Brain microvascular endothelial cell (primary cell): ENCODE data around the gene RPS6KA3.

Experiments
- DNase-seq: peaks from one replicate; pipeline ENCODE4 v3.0.0-alpha.2; 2020
- H3K27ac ChIP-seq: fragments of 250-450 bp; sonication (Bioruptor Pico); 2 replicates; pipeline ENCODE4 v1.5.1; 2020; ENCODE audit warnings: mild to moderate bottlenecking, moderate library complexity
- H3K27me3 ChIP-seq: fragments of 250-450 bp; sonication (Bioruptor Pico); replicated peaks from 2 replicates; pipeline ENCODE4 v1.5.1; 2020; ENCODE audit warnings: mild to moderate bottlenecking
- H3K36me3 ChIP-seq: fragments of 250-450 bp; sonication (Bioruptor Pico); replicated peaks from 2 replicates; pipeline ENCODE4 v1.5.1; 2020; ENCODE audit warnings: mild to moderate bottlenecking
- H3K4me3 ChIP-seq: 2 replicates; pipeline ENCODE4 v1.5.1; 2011; ENCODE audit warnings: low read depth, mild to moderate bottlenecking, control low read depth, low read length, moderate library complexity
- CTCF ChIP-seq: IDR thresholded peaks from 2 replicates; pipeline ENCODE4 v1.5.1; 2011; ENCODE audit warnings: low read depth, mild to moderate bottlenecking, moderate library complexity, low read length, control low read depth, inconsistent platforms; ENCODE audit errors: missing control alignments
- in situ Hi-C: cut with HindIII; loops from 2 replicates; pipeline ENCODE4 v1.10.0; 2017; ENCODE audit warnings: low sequenced_read_pairs, low pct_ligation_motif_present

The RPS6KA3 gene

DNA sequence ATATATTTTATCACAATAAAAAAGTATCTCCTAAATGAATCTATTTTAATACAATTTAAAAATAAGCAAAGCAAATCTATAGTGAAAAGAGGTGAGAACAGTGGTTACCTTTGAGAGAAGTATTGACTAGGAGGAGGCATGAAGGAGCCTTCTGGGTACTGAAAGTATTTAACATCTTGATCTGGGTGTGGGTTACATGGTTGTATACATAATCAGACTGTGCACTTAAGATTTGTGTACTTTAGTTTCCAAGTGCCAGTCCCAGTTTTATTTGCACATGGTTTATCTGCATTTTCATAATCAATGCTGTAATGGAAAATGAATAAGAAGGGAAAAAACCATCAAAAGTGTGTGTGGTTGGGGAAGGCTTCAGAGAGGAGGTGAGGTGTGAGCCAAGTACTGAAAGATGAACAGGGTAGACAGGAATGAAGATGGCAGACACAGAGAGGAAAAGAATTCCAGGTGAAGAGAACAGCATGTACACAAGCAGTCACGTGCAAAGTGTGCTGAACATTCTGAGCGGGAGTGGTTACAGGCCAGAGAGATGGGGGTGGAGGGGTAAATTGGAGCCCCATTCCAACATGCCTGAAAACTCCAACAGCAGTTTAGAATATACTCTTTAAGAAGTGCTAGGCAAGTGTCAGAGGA lies 164.7 kb downstream of the RPS6KA3 start:
- in situ Hi-C loops: no loop called here
- Histone ChIP-seq H3K36me3 (no peaks in the 10 kb centered on the region), H3K27me3 (no peaks in the 10 kb centered on the region), H3K4me3 (no peak overlapping the region), H3K27ac (no peak overlapping the region)
- no peak for DNase-seq
- TF ChIP-seq CTCF: no peak
